Omental fat pad (tissue), 4 donors: ENCODE results near the gene ADGRG4. TPM values are rescaled to one million over a fixed set of nuclear protein-coding genes. Genes with fewer than 3 reads are reported as not detected.

Experiments used
- ATAC-seq: fragments of 150-250 bp; one replicate; pipeline ENCODE4 v1.9.1; 2016; ENCODE audit warnings: mild to moderate bottlenecking, moderate library complexity; ENCODE audit not compliant: low FRiP score
- DNase-seq: peaks from one replicate; pipeline ENCODE4 v3.0.0-alpha.2; 2019; ENCODE audit warnings: low spot score
- total RNA-seq, 4 donors: library from RNA; depleted of rRNA; stranded (reverse); fragments of >200 nt; gene quantifications; one replicate each; pipeline ENCODE4 v1.1.0, GENCODE V29; 2016
- TF ChIP-seq, protein P1 (sequence below), 3 donors: fragments of 450-650 bp; IDR thresholded peaks; one replicate each; pipeline ENCODE4 v1.5.1; 2016 to 2017; ENCODE audit warnings: antibody characterized with exemption in 3 of 3, mild to moderate bottlenecking in 3 of 3, moderate library complexity in 2 of 3

Gene ADGRG4
- total RNA-seq, 4 donors from 2014 or later: under 0.01 to 0.38 (median 0.13) TPM

- DNase-seq (no peak), ATAC-seq (no peak)
- TF ChIP-seq, protein P1, sequence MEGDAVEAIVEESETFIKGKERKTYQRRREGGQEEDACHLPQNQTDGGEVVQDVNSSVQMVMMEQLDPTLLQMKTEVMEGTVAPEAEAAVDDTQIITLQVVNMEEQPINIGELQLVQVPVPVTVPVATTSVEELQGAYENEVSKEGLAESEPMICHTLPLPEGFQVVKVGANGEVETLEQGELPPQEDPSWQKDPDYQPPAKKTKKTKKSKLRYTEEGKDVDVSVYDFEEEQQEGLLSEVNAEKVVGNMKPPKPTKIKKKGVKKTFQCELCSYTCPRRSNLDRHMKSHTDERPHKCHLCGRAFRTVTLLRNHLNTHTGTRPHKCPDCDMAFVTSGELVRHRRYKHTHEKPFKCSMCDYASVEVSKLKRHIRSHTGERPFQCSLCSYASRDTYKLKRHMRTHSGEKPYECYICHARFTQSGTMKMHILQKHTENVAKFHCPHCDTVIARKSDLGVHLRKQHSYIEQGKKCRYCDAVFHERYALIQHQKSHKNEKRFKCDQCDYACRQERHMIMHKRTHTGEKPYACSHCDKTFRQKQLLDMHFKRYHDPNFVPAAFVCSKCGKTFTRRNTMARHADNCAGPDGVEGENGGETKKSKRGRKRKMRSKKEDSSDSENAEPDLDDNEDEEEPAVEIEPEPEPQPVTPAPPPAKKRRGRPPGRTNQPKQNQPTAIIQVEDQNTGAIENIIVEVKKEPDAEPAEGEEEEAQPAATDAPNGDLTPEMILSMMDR (IDR thresholded peaks at IDR 0.05): no peak
These were observed 2.3 kb downstream of the ADGRG4 start for GRCh38 chrX:136303041-136303440.

- ATAC-seq: no peak
- no peak for DNase-seq
- TF ChIP-seq, protein P1 (IDR thresholded peaks at IDR 0.05): no peak
These were observed 3.7 kb downstream of the ADGRG4 start for GRCh38 chrX:136304493-136304892.

- TF ChIP-seq, protein P1 (IDR thresholded peaks at IDR 0.05): no peak
- DNase-seq: no peak
- no peak for ATAC-seq
These were observed 5.4 kb downstream of the ADGRG4 start for GRCh38 chrX:136306182-136306581.

DNA sequence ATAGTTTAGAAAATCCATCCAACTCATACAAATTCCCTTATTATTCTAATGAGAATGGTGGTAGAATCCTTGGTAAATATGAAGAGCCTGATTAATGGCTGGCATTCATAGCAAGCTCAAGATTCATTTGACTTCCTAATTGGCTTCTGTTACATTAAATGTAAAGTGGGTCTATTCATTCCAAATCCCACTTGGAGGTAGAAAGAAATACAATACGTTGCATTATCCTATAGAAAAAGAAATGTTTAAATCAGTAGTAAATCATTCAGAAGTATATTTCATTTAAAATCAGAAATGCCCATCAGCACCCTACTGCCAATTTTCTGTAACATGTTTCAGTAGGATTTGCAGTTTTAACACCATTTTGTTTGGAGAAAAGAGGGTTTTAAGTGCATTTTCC is 6.7 kb downstream of the ADGRG4 start:
- TF ChIP-seq, protein P1 (IDR thresholded peaks at IDR 0.05): no peak
- ATAC-seq (no peak), DNase-seq (no peak)

GRCh38 chrX:136310411-136310810 is 9.6 kb downstream of the ADGRG4 start:
- ATAC-seq: no peak
- TF ChIP-seq, protein P1 (IDR thresholded peaks at IDR 0.05): no peak
- no peak for DNase-seq

DNA sequence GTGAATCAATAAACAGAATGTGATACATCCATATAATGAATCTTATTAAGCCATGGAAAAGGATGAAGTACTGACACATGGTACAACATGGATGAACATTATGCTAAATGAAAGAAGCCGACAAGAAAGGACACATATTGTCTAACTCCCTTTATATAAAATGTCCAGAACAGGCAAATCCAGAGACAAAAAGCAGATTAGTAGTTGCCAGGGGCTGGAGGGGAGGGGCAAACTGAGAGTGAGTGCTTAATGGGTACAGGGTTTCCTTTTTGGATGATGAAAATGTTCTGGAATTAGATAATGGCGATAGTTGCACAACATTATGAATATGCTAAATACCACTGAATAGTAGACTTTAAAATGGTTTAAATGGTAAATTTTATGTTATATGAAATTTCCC is 17.4 kb downstream of the ADGRG4 start:
- DNase-seq (no peak), ATAC-seq (no peak)
- TF ChIP-seq, protein P1 (IDR thresholded peaks at IDR 0.05): no peak

- no peak for ATAC-seq
- TF ChIP-seq, protein P1 (IDR thresholded peaks at IDR 0.05): no peak
- DNase-seq: no peak
These were observed 18.3 kb downstream of the ADGRG4 start for GRCh38 chrX:136318895-136319597.
